ENCODE measurements around the gene MACROH2A1.

DNA sequence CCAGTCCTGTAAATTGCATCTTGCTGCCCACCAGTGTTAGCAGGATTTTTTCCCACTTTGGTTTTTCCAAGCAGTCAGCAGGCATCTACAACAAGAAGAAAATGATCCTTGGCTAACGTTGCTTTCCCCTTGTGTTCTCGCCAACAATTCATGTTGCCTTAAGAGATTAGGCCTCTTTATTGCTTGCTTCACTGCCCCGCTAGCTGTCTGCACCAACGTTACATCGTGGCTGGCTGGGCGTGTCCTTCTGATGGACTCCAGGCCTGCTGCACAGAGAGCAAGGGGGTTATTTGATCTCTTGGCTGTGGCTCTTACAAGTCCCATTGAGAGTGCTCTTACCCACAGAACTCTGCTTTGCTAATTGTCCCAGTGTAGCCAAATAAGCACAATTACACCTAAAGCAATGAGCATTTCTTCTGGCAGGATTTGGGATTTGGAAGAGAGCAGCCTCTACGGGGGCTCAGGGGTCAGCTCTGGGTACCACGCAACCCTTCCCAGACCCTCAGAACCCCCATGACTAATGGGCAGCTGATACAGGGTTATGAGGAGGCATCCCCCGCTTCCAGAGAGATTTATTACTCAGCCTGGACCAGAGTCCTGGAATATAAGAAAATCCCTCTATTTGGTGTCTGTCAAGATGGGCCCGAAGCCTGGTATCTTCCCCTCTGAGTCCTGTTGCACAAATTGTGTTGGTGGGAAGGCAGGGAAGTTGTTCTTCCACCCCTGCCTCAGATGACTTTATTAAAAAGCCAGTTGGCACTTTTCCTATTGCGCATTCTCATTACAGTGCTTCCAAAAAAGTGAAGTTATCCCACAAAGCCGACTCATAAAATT is 30.5 kb upstream of the MACROH2A1 start:
- TF ChIP-seq, protein P1, sequence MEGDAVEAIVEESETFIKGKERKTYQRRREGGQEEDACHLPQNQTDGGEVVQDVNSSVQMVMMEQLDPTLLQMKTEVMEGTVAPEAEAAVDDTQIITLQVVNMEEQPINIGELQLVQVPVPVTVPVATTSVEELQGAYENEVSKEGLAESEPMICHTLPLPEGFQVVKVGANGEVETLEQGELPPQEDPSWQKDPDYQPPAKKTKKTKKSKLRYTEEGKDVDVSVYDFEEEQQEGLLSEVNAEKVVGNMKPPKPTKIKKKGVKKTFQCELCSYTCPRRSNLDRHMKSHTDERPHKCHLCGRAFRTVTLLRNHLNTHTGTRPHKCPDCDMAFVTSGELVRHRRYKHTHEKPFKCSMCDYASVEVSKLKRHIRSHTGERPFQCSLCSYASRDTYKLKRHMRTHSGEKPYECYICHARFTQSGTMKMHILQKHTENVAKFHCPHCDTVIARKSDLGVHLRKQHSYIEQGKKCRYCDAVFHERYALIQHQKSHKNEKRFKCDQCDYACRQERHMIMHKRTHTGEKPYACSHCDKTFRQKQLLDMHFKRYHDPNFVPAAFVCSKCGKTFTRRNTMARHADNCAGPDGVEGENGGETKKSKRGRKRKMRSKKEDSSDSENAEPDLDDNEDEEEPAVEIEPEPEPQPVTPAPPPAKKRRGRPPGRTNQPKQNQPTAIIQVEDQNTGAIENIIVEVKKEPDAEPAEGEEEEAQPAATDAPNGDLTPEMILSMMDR (IDR thresholded peaks at IDR 0.05) = no peak
- TF ChIP-seq POLR2A (IDR thresholded peaks at IDR 0.05) = no peak
